RWPE1 (cell line): ENCODE data around the gene MTNR1A.

Experiments used
- CTCF ChIA-PET: fragments of 350-600 bp; sonication (Branson Sonifier 250); formaldehyde crosslinking; extraction: SDS; loops from one replicate; lab custom pipeline; 2021; lab: Yijun Ruan, JAX
- POLR2A ChIA-PET: fragments of 400-600 bp; formaldehyde crosslinking; extraction: SDS; loops from one replicate; lab custom pipeline; 2020; ENCODE audit warnings: antibody characterized with exemption; ENCODE audit not compliant: low non-redundant PET; lab: Yijun Ruan, JAX
- DNase-seq: peaks from one replicate; pipeline ENCODE4 v3.0.0; 2012; ENCODE audit warnings: low spot score
- H3K27ac ChIP-seq: fragments of 450-650 bp; 2 replicates; pipeline ENCODE4 v1.5.1; 2017
- TF ChIP-seq, protein P1 (sequence below): fragments of 450-650 bp; conservative IDR thresholded peaks from 2 replicates; pipeline ENCODE4 v1.5.1; 2017; ENCODE audit warnings: low read depth, mild to moderate bottlenecking

MTNR1A gene

DNA sequence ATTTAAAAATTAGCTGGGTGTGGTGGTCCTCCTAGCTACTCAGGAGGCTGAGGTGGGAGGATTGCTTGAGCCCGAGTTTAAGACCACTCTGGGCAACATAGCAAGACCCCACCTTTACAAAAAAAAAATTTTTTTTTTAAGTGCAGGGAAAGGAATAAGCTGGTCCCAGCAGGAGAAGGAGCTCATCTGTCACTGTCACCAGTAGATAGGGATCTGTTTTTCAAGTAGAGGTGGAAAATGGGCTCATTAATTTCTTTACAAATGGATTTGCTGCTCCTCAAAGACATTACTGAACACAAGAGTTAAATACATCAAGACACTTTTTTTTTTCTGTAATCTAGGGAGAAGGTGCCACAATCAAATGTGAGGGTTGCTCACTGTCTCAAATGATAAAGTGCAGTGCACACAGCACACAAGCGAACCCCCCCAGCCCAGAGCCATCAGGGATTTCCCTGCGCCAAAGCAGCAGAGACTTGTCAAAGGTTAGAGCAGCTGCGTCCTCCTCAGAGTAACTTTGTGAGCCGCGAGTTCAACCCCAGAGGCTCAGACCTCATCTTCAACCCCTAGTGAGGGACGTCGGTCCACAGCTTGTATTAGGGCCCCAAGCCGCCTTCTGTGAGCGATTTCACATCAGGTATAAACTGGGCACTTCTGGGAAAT, 14.3 kb upstream of the MTNR1A start:
- POLR2A ChIA-PET, result no interaction called here

DNA sequence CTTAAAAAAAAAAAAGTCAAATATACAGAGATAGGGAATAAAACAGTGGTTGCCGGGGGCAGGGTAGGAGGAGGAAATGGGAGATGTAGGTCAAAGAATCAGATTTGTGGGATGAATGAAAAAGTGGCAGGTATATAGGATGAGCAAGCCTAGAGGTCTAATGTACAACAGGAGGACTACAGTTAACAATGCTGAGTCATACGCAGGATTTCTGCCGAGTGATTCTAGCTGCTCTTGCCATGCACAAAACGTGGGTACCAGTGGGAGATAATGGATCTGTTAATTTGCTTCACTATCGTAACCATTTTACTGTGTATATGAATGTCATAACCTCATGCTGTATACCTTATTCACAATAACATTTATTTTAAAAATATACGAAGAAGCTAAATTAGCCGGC, 10.7 kb upstream of the MTNR1A start:
- no peak overlapping the region for H3K27ac ChIP-seq
- ChIA-PET POLR2A (no interaction called here), CTCF (interaction anchor here (0.5 kb wide), 1 partner anchor 748 kb away, joined by 4 read pairs; no protein-coding TSS in a partner anchor)
- DNase-seq, result no peak
- TF ChIP-seq, protein P1, sequence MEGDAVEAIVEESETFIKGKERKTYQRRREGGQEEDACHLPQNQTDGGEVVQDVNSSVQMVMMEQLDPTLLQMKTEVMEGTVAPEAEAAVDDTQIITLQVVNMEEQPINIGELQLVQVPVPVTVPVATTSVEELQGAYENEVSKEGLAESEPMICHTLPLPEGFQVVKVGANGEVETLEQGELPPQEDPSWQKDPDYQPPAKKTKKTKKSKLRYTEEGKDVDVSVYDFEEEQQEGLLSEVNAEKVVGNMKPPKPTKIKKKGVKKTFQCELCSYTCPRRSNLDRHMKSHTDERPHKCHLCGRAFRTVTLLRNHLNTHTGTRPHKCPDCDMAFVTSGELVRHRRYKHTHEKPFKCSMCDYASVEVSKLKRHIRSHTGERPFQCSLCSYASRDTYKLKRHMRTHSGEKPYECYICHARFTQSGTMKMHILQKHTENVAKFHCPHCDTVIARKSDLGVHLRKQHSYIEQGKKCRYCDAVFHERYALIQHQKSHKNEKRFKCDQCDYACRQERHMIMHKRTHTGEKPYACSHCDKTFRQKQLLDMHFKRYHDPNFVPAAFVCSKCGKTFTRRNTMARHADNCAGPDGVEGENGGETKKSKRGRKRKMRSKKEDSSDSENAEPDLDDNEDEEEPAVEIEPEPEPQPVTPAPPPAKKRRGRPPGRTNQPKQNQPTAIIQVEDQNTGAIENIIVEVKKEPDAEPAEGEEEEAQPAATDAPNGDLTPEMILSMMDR, result no peak

More for the DNA sequence above, 14.3 kb upstream of the MTNR1A start:
- CTCF ChIA-PET, result no interaction called here
- TF ChIP-seq, protein P1, result no peak
- DNase-seq, result no peak
- H3K27ac ChIP-seq, result no peak overlapping the region

DNA sequence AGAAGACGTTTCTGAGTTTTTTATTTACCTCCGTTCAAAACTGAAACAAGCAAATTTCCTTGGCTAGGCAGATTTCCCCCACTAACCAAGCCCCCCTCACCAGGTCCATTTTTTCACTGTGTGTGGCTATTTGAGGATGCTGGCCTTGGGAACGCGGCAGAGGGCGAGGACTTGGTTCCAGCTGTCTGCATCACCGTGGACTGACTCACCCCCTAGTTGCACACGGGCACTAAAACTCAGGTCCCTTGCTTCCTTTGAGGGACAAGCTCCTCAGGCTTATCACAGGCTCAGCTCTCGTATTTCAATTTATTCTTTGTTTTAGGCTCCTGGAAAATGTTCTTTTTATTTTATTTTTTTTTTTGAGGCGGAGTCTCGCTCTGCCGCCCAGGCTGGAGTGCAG, 8.4 kb upstream of the MTNR1A start:
- ChIA-PET CTCF (no interaction called here), POLR2A (no interaction called here)
- DNase-seq, result no peak
- TF ChIP-seq, protein P1, result no peak
- H3K27ac ChIP-seq, result no peak overlapping the region

DNA sequence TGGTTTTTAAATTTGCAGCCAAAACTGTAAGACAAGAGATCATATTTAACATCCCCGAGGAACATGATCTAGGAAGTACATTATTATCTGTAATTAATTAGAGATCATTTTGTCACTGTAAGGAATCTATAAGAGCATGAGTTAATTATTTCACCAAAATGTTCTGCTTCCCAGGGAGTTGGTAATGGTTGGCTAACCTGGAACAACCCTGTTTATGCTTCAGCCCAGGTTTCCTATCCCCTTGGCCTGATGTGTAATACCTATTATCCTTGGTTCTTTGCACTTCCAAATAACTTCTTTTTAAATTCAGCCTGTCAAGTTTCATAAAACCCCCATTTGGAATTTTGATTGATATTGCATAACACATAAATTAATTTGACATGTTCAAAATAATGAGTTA, 6.4 kb upstream of the MTNR1A start:
- no peak for DNase-seq
- POLR2A ChIA-PET, result no interaction called here
- no peak overlapping the region for H3K27ac ChIP-seq
- TF ChIP-seq, protein P1, result no peak
- CTCF ChIA-PET, result no interaction called here

DNA sequence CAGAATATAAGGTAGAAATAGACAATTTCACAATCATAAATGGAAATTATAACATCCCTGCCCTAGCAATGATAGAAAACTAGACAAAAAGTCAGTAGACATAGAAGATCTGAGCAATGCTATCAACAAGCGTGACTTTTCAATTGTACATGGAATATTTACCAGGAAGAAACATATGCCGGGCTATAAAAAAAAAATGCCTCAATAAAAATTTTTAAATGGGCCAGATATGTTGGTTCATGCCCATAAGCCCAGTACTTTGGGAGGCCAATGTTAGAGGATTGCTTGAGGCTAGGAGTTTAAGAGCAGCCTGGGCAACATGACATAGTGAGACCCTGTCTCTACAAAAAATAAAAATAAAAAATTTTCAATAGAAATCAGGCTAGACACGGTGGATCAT, 5.3 kb upstream of the MTNR1A start:
- no peak for DNase-seq
- ChIA-PET POLR2A (no interaction called here), CTCF (no interaction called here)
- TF ChIP-seq, protein P1, result no peak
- H3K27ac ChIP-seq, result no peak overlapping the region

DNA sequence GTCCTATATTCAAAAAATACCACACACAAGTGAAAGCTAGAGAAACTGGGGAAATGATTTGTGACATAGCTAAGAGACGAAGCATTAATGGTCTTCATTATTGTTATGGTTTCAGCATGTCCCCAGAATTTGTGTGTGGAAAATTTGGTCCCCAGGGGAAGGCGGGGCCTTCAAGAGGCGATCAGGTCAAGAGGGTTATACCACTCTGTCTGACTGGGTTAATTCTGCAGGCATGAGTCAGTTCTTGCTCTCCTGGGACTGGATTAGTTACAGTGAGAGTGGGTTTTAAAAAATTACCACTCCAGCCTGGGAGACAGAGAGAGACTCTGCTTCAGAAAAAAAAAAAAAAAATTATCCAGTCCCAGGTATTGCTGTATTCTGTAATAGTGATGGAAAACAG, 2.1 kb upstream of the MTNR1A start:
- ChIA-PET CTCF (no interaction called here), POLR2A (no interaction called here)
- H3K27ac ChIP-seq, result no peak overlapping the region
- no peak for DNase-seq
- TF ChIP-seq, protein P1, result no peak

DNA sequence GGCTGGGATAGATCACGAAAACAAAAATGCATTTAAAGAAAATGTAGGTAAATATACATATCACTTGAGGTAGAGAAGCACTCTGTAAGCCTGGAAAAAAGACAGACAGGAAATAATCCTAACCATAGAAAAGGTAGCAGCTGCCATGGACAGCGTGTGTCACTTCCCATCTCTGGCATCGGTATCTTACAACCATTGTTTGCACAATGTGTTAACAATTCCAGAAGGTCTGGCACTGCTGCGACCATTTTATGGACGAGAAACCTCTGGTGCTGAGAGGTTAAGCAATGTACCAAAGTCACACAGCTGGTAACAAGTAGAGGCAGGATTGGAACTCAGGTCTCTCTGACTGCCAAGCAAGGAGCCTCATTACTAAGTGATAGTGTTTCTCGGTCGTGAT, 1.7 kb upstream of the MTNR1A start:
- ChIA-PET POLR2A (no interaction called here), CTCF (no interaction called here)
- H3K27ac ChIP-seq, result no peak overlapping the region
- no peak for DNase-seq
- TF ChIP-seq, protein P1, result no peak
